Hematopoietic multipotent progenitor cell treated with erythropoietin and hydrocortisone succinate and interleukin-3 and kit ligand, for 4 days (in vitro differentiated cells): ENCODE data around the gene GRIK3.
A peak's percentile ranks its signal among the peaks of the same experiment; 100 is the strongest.
"Not testable (repeated sequence)": the region's sequence is repeated elsewhere in the genome, so short reads cannot be mapped to it uniquely, and the experiment has no call there.

ENCODE experiments used
- DNase-seq: peaks from one replicate; pipeline ENCODE4 v3.0.0-alpha.2; 2015

GRIK3 gene

DNA sequence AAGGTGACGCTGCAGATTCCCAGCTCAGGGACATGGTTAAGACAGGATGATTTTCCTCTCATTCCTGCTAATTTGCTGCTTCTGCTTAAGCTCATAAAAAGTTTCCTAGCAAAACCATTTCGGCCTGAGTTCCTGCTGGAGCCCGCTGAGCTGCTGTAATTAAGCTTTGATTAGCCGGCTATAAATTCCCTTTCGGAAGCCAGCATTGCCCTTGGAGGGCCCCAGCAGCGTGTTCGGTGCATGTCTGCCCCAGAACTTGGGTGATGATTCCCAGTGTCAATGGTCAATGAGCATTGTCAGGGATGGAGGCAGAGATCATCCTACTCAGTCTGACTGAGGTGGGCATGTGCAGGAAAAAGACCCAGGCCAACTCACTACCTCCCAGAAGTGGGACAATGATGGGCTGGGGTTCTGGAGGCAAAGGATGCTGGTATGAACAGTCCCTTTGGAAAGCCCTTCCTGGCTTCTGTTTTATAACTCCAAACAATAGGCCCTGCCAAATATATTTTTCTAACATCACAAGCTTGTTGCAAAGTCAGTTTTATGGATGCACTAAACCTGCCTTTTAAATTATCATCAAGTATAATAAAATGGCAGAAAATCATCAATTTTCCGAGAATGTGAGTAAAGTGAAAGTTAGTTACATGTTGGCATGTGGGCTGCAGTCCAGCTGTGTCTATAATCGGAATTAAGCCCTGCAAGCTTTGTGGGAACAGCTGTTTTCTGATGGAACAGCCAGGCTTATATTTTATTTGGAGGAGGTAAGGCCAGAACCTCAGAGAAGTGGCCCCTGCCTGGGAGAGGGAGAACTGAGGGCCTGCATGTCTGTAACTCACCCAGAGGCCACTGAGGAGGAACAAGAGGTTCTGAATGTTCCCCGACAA lies 257.1 kb downstream of the GRIK3 start:
- no peak for DNase-seq

DNA sequence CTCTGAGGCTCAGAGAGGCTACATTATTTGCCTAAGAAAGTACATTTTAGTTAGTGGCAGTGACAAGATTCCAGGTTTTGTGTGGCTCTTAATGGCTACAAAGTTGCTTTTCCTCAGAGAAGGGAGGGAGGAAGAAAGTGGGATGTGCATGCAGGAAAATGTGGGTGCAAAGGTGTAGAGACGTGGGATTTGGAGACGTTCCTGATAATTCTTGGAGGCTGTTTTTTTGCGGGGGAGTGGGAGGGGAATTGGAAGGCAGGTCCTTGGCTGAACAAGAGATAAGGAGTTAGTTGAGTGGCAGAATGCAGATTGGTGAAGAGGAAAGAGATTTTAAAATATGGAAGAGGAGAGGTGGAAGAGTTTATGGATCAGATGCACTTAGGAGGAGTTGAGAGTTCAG lies 258.1 kb downstream of the GRIK3 start:
- no peak for DNase-seq

DNA sequence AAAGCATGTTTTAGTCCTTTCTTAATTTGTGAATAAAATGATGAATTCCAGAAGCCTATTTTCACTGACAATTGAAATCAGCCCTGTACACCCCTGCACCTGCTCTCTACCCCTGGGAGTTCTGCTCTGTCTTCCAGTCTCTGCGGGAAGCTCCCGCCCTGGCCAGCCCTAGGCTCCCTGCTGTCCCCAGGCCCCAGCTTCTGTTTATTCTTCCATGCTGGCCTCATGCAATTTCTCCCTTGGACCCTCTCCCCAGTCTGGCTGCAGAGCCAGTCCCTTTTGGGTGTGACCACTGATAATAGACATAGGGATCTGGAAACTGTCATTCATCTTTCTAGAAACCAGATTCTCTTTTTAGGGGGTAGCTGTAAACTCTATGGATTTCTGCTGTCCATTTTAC lies 258.6 kb downstream of the GRIK3 start:
- no peak for DNase-seq

DNA sequence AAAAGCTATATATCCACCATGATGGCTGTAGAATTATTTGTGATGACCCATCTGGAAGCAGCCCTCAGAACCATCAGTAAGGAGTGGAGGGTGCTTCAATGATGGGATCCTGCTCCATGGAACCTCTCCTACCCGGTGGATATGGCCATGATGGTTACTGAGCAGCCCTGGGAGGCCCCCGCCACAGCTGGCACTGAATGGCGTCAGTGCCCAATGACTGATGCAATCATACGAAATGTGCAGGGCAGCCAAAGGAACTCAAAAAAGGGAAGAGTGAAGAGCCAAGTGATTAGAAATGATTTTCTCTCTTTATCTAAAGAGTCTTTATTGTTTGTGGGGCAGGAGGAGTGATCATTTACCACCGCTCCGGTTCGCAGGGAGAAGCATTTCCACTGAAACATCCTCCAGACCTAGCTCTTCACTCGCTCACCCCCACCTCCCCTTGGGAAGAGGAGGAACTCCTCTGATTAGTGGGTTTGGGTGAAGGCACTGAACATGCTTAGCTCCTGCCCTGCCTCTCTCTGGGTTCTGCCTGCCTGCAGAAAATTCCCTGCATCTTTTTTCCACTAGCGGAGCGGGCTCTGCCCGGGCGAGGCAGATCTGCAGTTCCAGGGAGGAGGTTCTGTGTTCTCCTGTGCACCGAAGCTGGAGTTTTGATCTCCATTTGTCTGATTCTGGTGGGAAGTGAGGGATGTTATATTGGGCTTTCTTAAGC lies 260.3 kb downstream of the GRIK3 start:
- DNase-seq, result peak; percentile 3

DNA sequence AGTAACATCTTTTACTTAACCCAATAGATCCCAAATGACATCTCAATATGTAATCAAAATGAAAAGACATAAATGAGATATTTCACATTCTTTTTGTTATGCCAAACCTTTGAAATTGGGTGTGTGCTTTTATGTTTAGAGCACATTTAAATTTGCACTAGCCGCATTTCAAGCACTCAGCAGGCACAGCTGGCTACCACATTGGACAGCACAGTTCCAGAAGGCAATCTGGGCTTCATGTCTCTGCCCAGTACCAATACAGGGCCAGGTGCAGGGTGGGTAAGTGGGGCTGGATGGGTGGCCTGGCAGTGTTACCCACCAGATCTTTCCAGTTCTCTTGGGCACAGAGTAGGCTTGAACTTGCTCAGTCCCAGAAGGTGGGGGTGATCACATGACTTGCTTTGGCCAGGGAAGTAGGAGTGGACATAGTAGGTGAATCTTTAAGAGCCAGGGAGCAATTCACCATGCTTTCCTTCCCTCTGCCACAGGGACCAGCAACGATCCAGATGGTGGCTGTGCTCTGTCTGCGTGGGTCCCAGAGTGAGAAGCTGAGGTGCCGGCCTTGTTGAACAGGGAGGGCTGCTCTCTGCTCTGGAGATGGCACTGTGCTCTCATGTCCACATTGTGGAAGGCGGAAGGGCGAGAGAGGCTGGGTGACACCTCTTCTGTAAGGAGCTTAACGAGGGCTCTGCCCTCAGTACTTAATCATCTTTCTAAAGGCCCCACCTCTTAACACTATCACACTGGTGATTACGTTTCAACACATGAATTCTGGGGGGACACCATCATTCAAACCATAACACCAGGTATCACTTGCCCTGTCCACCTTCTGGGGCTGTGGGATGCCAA lies 261.4 kb downstream of the GRIK3 start:
- DNase-seq, result no peak

DNA sequence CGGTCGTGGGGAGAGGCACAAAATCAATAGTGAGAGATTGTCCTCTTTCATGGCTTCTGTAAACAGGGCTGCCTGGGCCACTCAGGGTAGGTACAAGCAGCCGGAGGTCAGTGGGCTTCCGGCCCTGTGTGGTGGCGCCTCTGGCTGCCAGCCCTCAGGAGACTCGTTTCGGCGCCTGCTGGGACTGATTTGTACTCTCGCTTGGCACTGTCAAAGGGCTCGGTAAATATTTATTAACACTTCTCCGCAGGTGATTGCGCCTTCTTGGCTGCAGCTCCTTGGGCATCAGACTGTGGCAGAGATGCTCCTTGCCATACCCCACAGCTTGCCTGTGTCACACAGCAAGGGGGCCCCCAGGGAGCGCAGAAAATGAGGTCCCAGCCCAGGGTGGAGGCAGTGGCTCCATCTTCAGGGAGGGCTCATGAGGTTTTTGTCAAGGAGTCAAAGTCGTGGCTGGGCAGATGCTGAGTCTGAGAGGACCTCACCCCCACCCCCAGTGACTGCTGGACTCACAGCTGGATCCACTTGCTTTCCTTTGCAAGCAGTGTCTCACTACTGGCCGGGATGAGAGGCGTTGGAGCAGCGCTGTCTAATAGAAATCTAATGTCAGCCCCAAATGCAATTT lies 262.5 kb downstream of the GRIK3 start:
- no peak for DNase-seq

DNA sequence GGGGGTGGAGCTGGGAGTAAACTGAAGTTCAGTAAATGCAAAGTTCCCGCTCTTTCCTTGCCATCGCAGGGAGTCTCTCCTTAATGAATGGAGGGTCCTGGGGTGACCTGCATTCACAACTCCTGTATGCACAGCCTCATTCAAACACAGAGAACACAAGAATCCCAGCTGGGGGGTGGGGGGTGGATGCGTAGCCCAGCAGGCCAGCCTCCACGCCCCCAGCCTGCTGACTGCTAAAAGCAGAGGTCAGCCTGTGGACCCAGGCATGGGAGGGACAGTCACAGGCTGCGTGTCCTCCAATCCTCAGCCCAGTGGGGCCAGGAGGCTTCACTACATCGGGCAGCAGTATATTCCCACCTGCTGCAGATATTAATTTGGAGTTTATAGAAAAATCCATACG lies 263.1 kb downstream of the GRIK3 start:
- DNase-seq, result no peak

DNA sequence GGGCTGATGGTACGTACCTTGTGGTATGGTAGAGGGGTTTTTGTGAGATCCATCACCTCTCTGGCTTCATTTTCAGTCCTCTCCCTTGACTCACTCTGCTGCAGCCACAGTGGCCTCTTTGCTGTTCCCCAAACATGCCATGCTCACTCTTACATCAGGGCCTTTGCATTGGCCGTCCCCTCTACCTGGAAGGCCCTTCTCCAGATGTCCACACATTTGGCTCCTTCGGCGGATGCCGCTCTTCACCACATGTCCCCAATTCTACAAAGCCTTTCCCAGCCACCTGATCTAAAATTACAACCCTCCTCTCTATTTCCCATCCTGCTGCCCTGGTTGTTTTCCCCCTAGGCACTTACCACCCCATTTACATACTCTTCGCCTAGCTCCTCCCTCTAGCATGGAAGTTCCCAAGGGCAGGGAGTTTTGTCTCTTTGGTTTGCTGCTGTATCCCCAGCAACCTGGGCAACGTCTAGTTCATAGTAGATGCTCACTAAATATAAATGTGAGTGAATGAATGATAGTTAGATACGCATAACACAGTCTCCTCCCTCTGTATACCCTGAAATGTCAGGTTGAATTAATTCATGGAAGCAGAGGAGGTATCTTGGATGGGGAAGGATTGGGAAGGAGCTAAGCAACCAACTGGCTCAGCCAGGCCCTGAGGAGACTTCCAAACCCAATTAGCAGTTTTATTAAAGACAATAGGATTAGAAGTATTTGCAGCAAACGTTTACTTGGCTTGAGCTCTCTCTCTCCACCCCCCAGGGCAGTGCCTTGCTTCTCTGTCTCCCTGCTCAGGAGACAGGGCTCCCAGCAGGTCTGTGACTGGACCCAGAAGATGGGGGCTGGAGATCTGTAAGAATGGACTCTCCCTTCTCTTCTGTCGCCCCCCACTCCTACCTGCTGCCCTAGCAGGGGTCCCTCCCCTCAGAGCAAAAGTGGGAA lies 264.2 kb downstream of the GRIK3 start:
- no peak for DNase-seq

DNA sequence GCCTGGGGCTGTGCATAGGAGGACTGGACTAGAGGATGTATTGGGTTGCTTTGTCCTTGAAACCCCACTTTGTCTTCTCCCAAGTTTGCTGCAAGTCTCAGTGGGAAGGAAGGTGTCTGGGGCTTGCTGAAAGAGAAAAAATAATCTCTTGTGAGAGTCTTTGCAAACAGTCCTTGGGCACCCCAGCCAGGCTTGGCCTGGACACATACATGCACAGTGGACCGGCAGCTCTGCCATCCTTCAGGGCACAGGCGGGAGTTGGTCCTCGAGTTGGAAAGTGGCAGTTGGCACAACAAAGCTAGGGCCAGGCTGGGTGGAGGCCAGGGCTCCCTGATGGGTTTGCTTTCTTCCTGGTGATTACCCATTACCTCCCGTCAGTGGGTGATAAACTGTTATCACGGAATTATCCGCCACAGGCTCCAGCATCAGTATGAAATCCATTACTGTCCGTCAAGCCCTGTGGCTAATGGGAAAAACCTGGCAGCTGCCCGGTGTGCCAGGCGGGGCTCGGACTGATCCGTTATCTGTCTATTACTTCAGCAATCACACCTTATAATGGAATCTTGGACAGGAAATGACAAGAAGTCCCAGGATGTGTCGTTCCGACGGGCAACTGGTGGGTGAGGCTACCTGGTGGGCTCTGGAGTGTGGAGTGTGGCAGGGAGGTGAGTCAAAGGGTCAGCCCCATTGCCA lies 265.7 kb downstream of the GRIK3 start:
- no peak for DNase-seq

DNA sequence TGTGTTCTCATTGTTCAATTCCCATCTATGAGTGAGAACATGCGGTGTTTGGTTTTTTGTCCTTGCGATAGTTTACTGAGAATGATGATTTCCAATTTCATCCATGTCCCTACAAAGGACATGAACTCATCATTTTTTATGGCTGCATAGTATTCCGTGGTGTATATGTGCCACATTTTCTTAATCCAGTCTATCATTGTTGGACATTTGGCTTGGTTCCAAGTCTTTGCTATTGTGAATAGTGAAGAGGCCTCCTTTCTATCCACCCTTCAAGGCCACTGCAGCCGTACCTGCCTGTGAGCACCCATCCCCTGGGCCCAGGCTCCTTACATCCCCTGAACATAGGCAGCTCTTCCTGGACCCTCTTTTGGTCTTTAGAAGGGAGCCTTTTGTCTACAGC lies 266.9 kb downstream of the GRIK3 start:
- not testable (repeated sequence) for DNase-seq

DNA sequence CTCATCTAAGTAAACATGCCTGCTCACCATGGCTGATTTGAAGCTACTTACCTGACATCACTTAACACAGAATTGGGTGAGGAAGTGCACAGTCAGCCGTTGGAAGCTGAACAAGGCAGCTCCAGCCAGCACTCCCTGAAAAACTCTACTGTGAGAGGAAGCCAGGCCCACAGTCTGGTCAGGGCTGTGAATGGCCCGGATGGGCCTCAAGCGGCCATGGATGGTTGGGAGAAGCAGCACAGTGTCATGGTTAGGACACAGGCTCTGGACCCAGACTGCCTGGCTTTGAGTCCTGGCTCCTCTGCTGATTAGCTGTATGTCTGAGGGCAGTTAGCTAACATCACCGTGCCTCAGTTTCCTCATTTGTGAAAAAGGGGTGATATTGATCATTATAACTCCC lies 267.8 kb downstream of the GRIK3 start:
- no peak for DNase-seq

DNA sequence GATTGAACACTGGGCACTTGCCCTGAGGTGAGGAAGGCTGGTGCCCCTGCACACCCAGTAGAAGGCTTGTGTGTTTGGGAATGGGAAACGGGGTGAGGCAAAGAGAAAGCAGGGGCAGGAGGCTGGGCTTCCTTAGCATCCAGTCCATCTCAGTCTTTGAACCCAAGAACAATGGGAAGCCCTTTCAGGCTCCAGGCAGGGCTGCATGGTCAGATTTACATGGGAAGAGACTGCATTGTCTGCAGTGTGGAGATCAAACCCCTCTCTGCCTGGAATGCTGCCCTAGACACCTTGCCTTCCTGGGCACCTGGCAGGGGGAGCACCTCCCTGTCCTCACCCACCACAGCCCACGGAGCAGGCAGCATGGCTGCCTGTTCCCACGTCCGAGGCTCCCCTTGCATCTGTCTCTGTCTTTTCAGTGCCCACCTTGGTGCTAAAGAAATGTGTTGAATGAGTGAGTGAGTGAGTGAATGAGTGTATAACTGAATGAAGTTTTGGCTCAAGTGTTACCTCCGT lies 268.5 kb downstream of the GRIK3 start:
- no peak for DNase-seq

DNA sequence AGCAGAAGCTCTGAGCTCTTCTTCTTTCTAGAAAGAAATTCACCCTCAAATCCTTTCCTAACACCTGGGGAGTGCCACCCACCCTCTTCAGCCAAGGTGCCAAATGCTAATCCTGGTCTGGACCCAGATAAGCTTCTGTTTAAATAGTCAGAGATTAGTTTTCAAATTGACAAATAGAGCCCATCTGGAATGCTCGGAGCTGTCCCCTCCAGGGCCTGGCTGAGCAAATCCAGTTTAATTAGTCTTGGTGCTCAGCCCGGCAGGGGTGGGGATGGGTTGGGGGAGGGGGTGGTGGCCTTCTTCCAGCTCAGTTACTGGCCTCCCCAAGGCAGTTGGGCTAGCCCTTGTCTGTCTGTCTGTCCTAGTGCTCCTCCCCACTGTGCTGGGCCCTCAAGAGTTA lies 269.5 kb downstream of the GRIK3 start:
- no peak for DNase-seq

DNA sequence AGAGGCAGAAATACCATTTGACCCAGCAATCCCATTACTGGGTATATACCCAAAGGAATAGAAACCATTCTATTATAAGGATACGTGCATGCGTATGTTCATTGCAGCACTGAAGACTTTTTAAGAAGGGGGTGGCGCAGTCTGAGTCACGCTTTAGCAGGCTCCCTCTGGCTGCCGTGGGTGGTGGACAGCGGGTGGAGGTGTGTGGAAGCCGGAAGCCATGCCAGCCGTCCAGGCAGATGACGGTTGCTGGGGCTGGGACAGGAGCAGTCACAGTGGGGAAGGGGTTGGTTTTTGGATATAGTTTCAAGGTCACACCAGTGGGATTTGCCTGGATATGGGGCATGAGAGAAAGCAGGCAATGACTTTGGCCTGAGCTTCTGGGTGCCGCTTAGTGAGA lies 270.5 kb downstream of the GRIK3 start:
- no peak for DNase-seq

DNA sequence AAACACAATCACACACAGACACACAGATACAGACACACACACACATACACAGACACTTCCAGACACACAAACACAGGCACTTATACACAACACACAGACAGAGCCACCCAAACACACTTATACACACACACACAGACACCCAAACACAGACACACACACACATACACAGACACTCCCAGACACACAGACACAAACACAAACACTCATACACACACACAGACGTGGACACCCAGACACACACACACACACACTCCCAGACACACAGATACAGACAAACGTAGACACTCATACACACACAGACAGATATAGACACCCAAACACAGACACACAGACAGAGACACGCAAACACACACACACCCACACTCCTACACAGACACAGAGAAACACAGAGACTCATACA lies 272.1 kb downstream of the GRIK3 start:
- DNase-seq, result no peak

DNA sequence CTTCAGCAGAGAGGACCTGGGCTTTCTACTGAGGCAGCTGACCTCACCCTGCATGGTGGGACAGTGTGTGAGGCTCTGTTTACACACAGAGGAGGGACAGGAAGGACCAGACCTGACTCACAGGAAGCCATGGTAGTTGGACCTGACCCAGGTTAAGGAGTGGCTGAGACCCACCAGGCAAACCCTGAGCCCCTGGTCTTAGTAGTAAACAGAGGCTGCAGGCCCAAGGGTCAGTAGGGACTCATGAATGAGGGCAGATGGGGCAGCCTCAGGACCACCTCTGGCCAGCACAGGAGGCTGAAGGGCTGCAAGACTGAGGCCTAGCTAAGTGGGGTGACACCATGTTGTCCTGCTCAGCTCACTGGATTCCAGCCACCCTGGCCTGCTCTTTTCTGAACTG lies 273.2 kb downstream of the GRIK3 start:
- no peak for DNase-seq

DNA sequence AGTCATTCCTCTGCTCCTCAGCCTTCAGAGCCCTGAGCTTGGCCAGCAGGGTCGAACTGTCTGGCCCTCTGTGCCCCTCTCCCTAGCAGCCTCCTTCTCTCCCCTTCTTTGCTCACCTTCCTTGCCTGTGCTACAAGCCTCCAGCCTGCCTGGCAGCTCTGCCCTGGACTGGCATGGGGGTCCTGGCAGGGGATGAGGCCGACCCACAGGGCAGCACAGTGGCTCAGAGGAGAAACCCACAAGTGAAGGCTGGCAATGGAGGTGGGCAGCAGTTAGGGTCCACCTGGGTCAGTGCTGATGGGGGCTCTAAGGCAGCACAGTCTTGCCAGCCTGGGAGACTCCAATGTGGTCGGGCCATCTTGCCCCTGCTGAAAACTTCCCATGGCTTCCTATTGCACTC lies 274.2 kb downstream of the GRIK3 start:
- no peak for DNase-seq

DNA sequence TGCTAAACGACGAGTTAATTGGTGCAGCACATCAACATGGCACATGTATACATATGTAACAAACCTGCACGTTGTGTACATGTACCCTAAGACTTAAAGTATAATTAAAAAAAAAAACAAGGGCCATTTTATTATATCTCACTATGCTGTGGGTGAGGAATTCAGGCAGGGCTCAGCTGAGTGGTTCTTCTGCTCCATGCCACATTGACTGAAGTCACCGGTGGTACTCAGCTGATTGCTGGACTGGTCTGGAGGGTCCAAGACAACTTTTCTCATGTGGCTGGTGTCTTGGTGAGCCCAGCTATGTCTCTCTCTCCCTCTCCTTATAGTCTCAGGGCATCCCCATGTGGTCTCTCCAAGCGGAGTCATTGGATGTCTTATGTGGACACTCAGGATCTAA lies 275.0 kb downstream of the GRIK3 start:
- DNase-seq, result no peak

DNA sequence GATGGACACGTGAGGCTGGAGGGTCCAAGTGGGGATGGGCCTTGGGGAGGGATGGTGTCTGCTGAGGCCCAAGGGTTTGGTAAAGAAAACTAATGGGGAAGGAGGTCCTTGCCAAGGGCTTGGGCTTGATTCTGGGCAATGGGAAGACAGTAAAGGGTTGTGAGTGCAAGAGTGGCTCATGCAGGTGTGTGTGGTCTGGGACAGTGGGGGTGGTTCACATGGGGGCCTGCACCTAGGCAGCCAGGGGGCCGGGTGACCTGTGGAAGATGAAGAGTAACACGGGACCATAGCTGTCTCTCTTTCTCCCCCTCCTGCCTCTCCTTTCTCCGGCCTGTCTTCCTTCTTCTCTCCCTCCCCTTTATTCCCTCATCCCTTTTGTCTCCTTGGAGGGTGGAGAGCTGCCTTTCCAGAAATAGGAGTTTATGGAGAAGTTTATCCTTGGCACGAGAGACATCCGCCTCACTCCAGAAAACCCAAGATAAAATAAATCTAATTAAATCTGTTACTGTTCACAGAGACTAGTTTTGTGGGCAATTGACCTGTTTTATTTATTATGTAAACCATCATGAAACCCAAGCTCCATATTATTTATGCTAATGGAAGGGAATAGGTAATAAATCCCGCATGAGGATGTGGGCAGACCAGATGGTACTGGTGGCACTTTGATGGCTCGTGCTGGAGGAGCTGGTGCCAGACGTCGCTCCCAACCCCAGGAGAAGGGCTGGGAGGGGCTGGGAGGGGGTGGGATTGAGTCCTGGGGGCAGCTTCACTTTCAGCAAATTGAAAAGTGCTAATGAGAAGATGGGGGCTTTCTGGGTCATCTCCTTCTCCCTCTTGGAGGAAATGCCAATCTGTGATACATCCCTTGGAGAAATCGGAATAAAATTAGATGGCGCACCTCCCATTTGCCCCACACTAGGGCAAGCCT lies 278.7 kb downstream of the GRIK3 start:
- DNase-seq, result no peak

DNA sequence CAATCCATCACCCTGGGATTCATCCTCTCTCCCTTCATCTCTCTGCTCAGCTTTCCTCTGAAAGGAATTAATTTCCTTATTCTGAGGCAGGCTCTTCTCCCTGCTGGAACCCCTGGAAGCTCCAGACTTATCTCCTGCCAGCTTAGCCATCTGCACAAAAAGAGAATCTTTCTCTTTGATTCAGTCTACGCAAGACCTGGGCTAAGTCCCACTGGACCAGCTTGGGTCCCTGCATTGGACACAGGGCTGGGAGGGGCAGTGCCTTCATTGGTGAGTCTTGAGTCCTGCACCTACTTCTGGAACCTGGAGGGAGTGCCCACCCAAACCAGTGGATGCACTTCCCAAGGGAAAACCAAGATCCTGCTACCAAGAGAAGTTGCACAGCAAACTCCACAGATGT lies 279.9 kb downstream of the GRIK3 start:
- no peak for DNase-seq
